Measurements from ENCODE around the gene UGGT1.

The UGGT1 gene

GRCh38 chr2:128228894-128229293, 137.9 kb downstream of the UGGT1 start:
- DNase-seq (ENCODE audit: low read depth): no peak

GRCh38 chr2:128232965-128233789, 142.2 kb downstream of the UGGT1 start:
- no peak for DNase-seq (ENCODE audit: low read depth)

GRCh38 chr2:128233790-128234395, 142.9 kb downstream of the UGGT1 start:
- no peak for DNase-seq (ENCODE audit: low read depth)

GRCh38 chr2:128234613-128235012, 143.6 kb downstream of the UGGT1 start:
- no peak for DNase-seq (ENCODE audit: low read depth)

GRCh38 chr2:128235581-128235980, 144.6 kb downstream of the UGGT1 start:
- no peak for DNase-seq (ENCODE audit: low read depth)

- peak; percentile 75 for DNase-seq (ENCODE audit: low read depth)
Measured at GRCh38 chr2:128236491-128237035, 145.6 kb downstream of the UGGT1 start.

- DNase-seq (ENCODE audit: low read depth): peak; percentile 34
Measured at GRCh38 chr2:128237081-128237534, 146.1 kb downstream of the UGGT1 start.

- DNase-seq (ENCODE audit: low read depth): no peak
Measured at GRCh38 chr2:128237911-128238697, 147.1 kb downstream of the UGGT1 start.

GRCh38 chr2:128241896-128242295, 150.9 kb downstream of the UGGT1 start:
- no peak for DNase-seq (ENCODE audit: low read depth)
